CD4-positive, alpha-beta T cell treated with Interleukin-4 for 1 hour (primary cell): ENCODE data around the gene TAS1R2.

ENCODE experiments used
- DNase-seq, 2 donors: peaks; one replicate each; pipeline ENCODE4 v3.0.0-alpha.2; 2020 to 2022

TAS1R2 gene

DNA sequence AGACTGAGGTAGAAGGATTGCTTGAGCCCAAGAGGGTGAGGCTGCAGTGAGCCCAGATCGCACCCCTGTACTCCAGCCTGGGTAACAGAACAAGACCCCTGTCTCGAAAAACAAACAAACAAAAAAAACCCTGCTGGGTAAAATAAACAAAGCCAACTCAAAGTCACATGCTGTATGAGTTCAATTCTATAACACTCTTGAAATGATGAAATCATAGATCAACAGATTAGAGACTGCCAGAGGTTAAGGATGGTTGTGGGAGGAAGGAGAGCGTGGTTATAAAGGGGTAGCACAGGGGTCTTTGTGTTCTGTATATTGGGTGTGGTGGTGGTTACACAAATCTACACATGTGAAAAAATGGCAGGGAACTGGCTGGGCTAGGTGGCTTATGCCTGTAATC lies 62.5 kb downstream of the TAS1R2 start:
- no peak for DNase-seq

GRCh38 chr1:18795002-18795689 lies 64.3 kb downstream of the TAS1R2 start:
- no peak for DNase-seq

DNA sequence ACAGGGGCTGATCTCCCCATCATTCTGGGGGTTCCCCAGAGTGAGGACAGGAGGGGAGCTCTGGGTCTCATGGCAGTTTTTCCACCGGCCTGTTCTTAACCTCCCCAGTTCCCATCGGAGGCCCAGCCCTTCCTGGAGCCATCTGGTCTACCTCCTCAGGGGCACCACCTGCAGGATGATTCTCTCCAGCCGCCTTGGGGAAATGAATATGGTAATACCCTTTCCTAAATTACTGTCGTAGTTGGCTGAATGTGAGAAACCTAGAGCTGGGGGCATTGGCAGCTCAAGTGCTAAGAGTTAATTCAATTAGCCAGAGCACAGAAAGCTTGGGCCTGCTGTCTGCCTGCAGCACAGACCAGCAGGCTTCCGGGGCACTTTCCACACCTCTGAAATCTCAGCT lies 64.9 kb downstream of the TAS1R2 start:
- no peak for DNase-seq

GRCh38 chr1:18794051-18794450 lies 65.4 kb downstream of the TAS1R2 start:
- DNase-seq: no peak

DNA sequence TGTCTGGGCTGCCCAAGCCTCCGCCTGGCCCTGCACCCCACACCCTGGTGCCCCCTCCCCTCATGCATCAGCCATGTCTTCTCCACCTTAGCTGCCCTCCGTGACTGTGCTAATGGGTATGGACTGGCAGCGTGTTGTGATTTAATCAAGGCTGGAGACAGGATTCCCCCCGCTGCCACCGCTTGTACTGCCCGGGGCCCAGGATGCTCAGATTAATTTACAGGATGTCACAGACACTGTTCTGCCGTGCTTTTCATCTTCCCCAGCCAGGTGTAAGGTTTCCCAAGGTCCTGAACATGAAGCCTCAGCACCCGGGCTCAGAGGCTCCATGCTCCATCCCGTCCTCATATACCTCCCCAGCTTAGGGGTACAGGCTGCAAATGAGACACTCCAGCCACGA lies 66.3 kb downstream of the TAS1R2 start:
- no peak for DNase-seq

DNA sequence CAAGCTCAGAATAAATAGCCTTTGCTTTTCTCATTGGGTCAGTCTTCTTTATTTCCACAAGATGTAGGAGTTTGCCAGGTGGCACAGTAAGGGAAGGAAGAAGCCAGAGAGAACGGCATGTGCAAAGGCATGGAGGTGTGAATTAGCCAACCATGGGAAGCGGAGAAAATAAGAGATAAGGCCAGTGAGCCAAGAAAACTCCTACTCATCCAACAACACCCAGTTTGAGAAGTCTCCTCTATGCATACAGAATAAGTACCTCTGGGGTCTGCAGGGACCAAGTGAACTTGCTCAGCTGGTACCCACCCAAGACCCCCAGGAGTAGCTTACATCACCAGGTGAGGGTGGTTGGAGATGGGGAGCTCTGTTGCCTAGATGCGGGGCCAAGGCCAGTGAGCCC lies 66.7 kb downstream of the TAS1R2 start:
- no peak for DNase-seq
